Measurements from ENCODE around the gene EWSR1. TPM values are rescaled to one million over a fixed set of nuclear protein-coding genes. Genes with fewer than 3 reads are reported as not detected.
A peak's percentile ranks its signal among the peaks of the same experiment; 100 is the strongest.

Gene EWSR1
- total and polyA plus RNA-seq, 7 donors, result 78.5 to 230 (median 152) TPM

DNA sequence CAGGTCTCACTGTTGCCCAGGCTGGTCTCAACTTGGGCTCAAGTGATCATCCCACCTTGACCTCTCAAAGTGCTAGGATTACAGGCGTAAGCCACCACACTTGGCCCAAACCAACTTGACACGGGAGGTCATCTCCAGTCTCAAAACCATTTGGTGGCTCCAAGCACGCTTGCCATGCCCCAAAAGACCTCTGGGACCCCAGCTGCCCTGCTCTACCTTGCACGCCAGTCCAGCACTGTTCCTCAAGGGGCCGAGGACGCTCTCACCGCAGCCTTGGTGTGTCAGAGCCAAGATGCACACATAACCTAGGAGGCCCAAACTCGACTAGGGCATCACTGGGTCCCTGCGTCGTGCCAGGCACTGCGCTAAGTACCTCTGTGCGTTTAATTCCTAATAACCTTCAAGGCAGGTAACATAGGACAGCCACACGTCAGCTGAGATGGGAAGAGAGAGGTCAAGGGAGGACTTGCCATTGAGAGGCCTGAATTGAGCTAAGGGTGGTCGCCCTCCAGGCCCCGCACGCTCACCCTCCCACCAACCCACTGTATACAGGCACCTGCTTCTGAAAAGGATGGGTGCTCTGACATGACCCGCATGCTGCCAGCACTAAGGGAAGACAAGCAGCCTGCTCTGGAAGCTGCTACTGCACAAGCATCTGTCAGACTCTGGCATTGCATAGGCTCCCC is 33.8 kb downstream of the EWSR1 start:
- Histone ChIP-seq H3K9me3 (no peaks in the 10 kb centered on the region), H3K4me3 (no peak overlapping the region), H3K4me1 (no peaks in the 10 kb centered on the region), H3K27ac (no peak overlapping the region), H3K36me3 (ENCODE audit: insufficient read depth in 1 of 2, low read depth in 1 of 2) (peaks cover 17 to 42% of the 10 kb centered on the region in 2 donors), H3K27me3 (ENCODE audit: insufficient read depth in 3 of 3, low read length in 2 of 3) (no peaks in the 10 kb centered on the region)
- 59 to 70% (median 59%) methylated on average over 17 of the region's 17 CpGs for WGBS, 3 donors
- TF ChIP-seq, protein P1, sequence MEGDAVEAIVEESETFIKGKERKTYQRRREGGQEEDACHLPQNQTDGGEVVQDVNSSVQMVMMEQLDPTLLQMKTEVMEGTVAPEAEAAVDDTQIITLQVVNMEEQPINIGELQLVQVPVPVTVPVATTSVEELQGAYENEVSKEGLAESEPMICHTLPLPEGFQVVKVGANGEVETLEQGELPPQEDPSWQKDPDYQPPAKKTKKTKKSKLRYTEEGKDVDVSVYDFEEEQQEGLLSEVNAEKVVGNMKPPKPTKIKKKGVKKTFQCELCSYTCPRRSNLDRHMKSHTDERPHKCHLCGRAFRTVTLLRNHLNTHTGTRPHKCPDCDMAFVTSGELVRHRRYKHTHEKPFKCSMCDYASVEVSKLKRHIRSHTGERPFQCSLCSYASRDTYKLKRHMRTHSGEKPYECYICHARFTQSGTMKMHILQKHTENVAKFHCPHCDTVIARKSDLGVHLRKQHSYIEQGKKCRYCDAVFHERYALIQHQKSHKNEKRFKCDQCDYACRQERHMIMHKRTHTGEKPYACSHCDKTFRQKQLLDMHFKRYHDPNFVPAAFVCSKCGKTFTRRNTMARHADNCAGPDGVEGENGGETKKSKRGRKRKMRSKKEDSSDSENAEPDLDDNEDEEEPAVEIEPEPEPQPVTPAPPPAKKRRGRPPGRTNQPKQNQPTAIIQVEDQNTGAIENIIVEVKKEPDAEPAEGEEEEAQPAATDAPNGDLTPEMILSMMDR (IDR thresholded peaks at IDR 0.05), result no peak
- intact Hi-C loops (cut with DNase I), result no loop called here
- no peak for DNase-seq
- peak in 1 of 4 donors; percentile 5 for ATAC-seq

DNA sequence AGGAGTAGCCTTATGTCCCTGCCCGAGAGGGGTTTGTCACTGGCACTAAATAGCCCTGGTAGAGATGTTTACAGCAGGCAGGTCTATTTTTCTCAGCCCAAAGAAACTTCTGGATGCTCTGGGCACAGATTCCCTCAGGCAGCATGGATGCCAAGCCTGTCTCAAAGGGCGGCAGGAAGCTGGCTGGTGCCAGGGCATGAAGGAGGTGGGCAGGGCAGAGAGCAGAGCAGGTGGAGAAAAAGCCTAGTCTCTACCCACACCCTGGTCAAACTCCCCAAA is 34.3 kb downstream of the EWSR1 start:
- intact Hi-C loops (cut with DNase I), result no loop called here
- H3K4me1 ChIP-seq, result no peaks in the 10 kb centered on the region
- peak overlapping the region; percentile 21 for H3K27ac ChIP-seq
- TF ChIP-seq, protein P1 (IDR thresholded peaks at IDR 0.05), result no peak
- no peaks in the 10 kb centered on the region for H3K27me3 ChIP-seq (ENCODE audit: insufficient read depth in 3 of 3, low read length in 2 of 3)
- DNase-seq (no peak), ATAC-seq (no peak)
- H3K36me3 ChIP-seq (ENCODE audit: insufficient read depth in 1 of 2, low read depth in 1 of 2), result peaks cover 12 to 37% of the 10 kb centered on the region in 2 donors
- no peaks in the 10 kb centered on the region for H3K9me3 ChIP-seq
- WGBS, 3 donors, result 27 to 36% (median 29%) methylated on average over 2 of the region's 2 CpGs
- no peak overlapping the region for H3K4me3 ChIP-seq

DNA sequence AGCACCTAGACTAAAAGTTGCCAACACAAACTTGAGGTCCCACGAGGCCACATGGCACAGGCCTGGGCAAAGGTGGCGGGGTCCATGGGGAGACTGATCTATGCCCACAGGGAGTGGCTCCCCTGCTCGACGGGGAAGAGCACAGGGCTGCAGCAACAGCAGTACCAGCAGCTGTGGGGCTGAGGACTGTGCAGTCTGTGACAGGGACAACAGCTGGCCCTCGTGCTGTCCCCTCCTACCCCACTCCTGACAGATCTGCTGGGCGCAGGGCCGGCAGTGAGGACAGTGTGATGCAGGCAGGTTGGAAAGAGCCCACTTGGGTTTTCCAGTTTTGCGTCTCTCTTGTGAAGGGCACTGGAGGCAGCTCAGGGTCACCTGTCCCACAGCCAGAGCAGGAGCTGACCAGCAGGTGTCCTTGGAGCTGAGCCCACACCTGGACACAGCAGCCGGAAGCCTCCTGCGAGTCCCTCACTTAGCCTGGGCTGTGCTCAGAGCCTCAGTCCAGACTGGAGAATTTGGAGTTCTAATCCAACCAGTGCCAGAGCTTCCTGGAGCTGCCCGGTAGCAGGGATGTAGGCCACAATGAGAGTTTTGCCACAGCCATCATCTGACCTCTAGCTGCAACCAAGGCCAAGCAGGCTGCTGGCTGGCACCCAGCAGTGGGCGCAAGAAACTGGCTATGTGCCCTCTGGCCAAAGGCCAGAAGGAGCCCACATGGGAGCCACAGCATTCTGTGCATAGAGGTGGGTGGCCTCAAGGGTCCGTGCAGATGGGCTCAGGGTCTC is 34.8 kb downstream of the EWSR1 start:
- Histone ChIP-seq H3K27ac (peak overlapping the region; percentile 21), H3K4me1 (peaks cover 1% of the 10 kb centered on the region), H3K4me3 (no peak overlapping the region), H3K27me3 (ENCODE audit: insufficient read depth in 3 of 3, low read length in 2 of 3) (no peaks in the 10 kb centered on the region), H3K36me3 (ENCODE audit: insufficient read depth in 1 of 2, low read depth in 1 of 2) (peaks cover 8 to 32% of the 10 kb centered on the region in 2 donors), H3K9me3 (no peaks in the 10 kb centered on the region)
- DNase-seq, result peak in 1 of 2 donors; percentile 69
- 23 to 34% (median 23%) methylated on average over 13 of the region's 13 CpGs for WGBS, 3 donors
- peak in 3 of 4 donors; percentile 14 to 31 (median 26) for ATAC-seq
- TF ChIP-seq, protein P1 (IDR thresholded peaks at IDR 0.05), result no peak
- intact Hi-C loops (cut with DNase I), result no loop called here

DNA sequence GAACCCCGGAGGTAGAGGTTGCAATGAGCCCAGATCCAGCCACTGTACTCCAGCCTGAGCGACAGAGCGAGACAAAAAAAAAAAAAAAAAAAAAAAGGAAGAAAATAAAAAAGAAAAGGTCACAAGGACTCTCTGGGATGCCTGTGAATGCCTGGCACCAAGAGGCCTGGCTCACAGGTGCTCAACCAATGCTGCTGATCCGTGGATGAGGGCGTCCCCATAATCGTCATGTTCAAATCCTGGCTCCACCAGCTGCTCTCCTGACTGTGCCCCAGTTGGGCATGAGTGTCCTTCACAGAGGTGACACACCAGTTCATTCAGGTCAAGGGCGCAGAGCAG is 37.7 kb downstream of the EWSR1 start:
- Histone ChIP-seq H3K9me3 (no peaks in the 10 kb centered on the region), H3K36me3 (ENCODE audit: insufficient read depth in 1 of 2, low read depth in 1 of 2) (peaks cover 0 to 2% of the 10 kb centered on the region in 2 donors), H3K4me1 (peaks cover 27% of the 10 kb centered on the region), H3K27me3 (ENCODE audit: insufficient read depth in 3 of 3, low read length in 2 of 3) (no peaks in the 10 kb centered on the region), H3K27ac (peak overlapping the region; percentile 81), H3K4me3 (peak overlapping the region; percentile 92)
- 38 to 47% (median 43%) methylated on average over 7 of the region's 7 CpGs for WGBS, 3 donors
- DNase-seq (no peak), ATAC-seq (no peak)
- intact Hi-C loops (cut with DNase I), result loop anchor here (1.0 to 5.0 kb wide), 3 partner anchors 39 to 53 kb away; partner anchors contain the start of genes EWSR1 (in 1 of the 2) and RHBDD3 (in 1 of the 2)
- TF ChIP-seq, protein P1 (IDR thresholded peaks at IDR 0.05), result no peak

Data from psoas muscle (tissue), 8 donors.